HepG2 (cell line): ENCODE results near the gene COLQ. TPM values are rescaled to one million over a fixed set of nuclear protein-coding genes. Genes with fewer than 3 reads are reported as not detected.

Experiments
- ATAC-seq: fragments of 200-7000 bp; cut with Tn5 transposase; 3 replicates; pipeline ENCODE4 v1.9.1; 2020; ENCODE audit warnings: mild to moderate bottlenecking, moderate library complexity
- BruUV-seq: library from RNA; stranded (reverse); fragments of 400-500 nt; replicated peaks from 2 replicates; lab custom pipeline; 2021; lab: Mats Ljungman, UMichigan
- CTCF ChIA-PET: fragments of 300-600 bp; formaldehyde crosslinking; extraction: SDS; loops from one replicate; lab custom pipeline; 2021; ENCODE audit warnings: low total read pairs, inconsistent platforms, low intra/inter-chr PET ratio; lab: Yijun Ruan, JAX
- POLR2A ChIA-PET: fragments of 350-600 bp; sonication (Branson Sonifier 250); formaldehyde crosslinking; loops from one replicate; lab custom pipeline; 2020; ENCODE audit warnings: antibody characterized with exemption, inconsistent platforms; lab: Yijun Ruan, JAX
- DNase-seq: peaks from one replicate; pipeline ENCODE4 v3.0.0-alpha.2; 2015; ENCODE audit warnings: low spot score
- FAIRE-seq: peaks from 3 replicates; lab custom pipeline; 2011; peaks lifted over from hg19 to GRCh38; lab: Jason Lieb, UNC
- H2AFZ ChIP-seq: one replicate; pipeline ENCODE4 v1.6.1; 2011; ENCODE audit warnings: low read length, inconsistent platforms
- H3K27ac ChIP-seq: fragments of 300-600 bp; 3 replicates; pipeline ENCODE4 v1.8.0; 2011; ENCODE audit warnings: mixed run types, mild to moderate bottlenecking, mixed read lengths, low read length, inconsistent platforms; ENCODE audit not compliant: insufficient read depth; ENCODE audit errors: extremely low read length
- H3K27me3 ChIP-seq, 2 experiments: fragments of 200-600 bp in 1 of 2; 2 replicates in 1 of 2; 3 replicates in 1 of 2; pipeline versions ENCODE4 v1.6.0 to v1.8.0; 2011; ENCODE audit warnings: low read length in 2 of 2, mild to moderate bottlenecking in 2 of 2, moderate library complexity in 2 of 2, inconsistent platforms in 1 of 2; ENCODE audit not compliant: insufficient read depth in 2 of 2, control insufficient read depth in 1 of 2
- H3K36me3 ChIP-seq, 2 experiments: fragments of 200-600 bp in 1 of 2; replicated peaks in 1 of 2; 2 replicates in 1 of 2; 3 replicates in 1 of 2; pipeline versions ENCODE4 v1.5.1 to v1.8.0; 2011; ENCODE audit warnings: low read length in 2 of 2, inconsistent platforms in 1 of 2; ENCODE audit not compliant: insufficient read depth in 2 of 2, control insufficient read depth in 1 of 2
- H3K4me1 ChIP-seq: 2 replicates; pipeline ENCODE4 v1.5.1; 2012; ENCODE audit warnings: low read length, inconsistent platforms; ENCODE audit not compliant: insufficient read depth
- H3K4me2 ChIP-seq: 2 replicates; pipeline ENCODE4 v1.6.0; 2011; ENCODE audit warnings: low read depth, low read length, inconsistent platforms
- H3K4me3 ChIP-seq, 3 experiments: fragments of 200-600 bp in 1 of 3; sonication (generic), shearing (Covaris generic) in 1 of 3; replicated peaks in 1 of 3; 2 replicates each; pipeline ENCODE4 v1.5.1; 2011 to 2016; ENCODE audit warnings: low read length in 3 of 3, inconsistent platforms in 2 of 3, low read depth in 2 of 3, mild to moderate bottlenecking in 2 of 3, control low read depth in 1 of 3, mixed read lengths in 1 of 3; ENCODE audit not compliant: insufficient read depth in 1 of 3
- H3K79me2 ChIP-seq: one replicate; pipeline ENCODE4 v1.6.1; 2011; ENCODE audit warnings: low read length, inconsistent platforms; ENCODE audit not compliant: insufficient read depth
- H3K9ac ChIP-seq: 2 replicates; pipeline ENCODE4 v1.6.0; 2011; ENCODE audit warnings: mild to moderate bottlenecking, low read depth, low read length, inconsistent platforms; ENCODE audit not compliant: insufficient read depth
- H3K9me3 ChIP-seq: 2 replicates; pipeline ENCODE4 v1.5.1; 2012; ENCODE audit warnings: mild to moderate bottlenecking, low read length
- H4K20me1 ChIP-seq: 2 replicates; pipeline ENCODE4 v1.6.0; 2011; ENCODE audit warnings: inconsistent platforms, mild to moderate bottlenecking, low read length, moderate library complexity; ENCODE audit not compliant: insufficient read depth
- ATF6 ChIP-seq: sonication (generic); formaldehyde crosslinking; conservative IDR thresholded peaks from 2 replicates; pipeline ENCODE4 v1.4.0; 2020; ENCODE audit warnings: missing genetic modification reagents
- BORCS8-MEF2B ChIP-seq: sonication (generic); formaldehyde crosslinking; IDR thresholded peaks from 2 replicates; pipeline ENCODE4 v1.8.0; 2022; ENCODE audit warnings: mild to moderate bottlenecking, missing genetic modification reagents
- ELF3 ChIP-seq: IDR thresholded peaks from 2 replicates; pipeline ENCODE4 v1.6.1; 2016; ENCODE audit warnings: missing genetic modification reagents, missing compliant biosample characterization
- FLYWCH1 ChIP-seq: sonication (generic); formaldehyde crosslinking; IDR thresholded peaks from 2 replicates; pipeline ENCODE4 v1.8.1; 2023; ENCODE audit warnings: mild to moderate bottlenecking, missing genetic modification reagents
- GABPA ChIP-seq, 2 experiments: IDR thresholded peaks; 2 replicates each; pipeline ENCODE4 v1.6.1; 2011 to 2016; ENCODE audit warnings: low read depth in 2 of 2, low read length in 1 of 2, missing biosample characterization in 1 of 2, missing genetic modification characterization in 1 of 2
- GATAD1 ChIP-seq: IDR thresholded peaks from 2 replicates; pipeline ENCODE4 v1.6.1; 2016; ENCODE audit warnings: missing genetic modification reagents, missing compliant biosample characterization
- GLMP ChIP-seq: sonication (generic); formaldehyde crosslinking; IDR thresholded peaks from 2 replicates; pipeline ENCODE4 v1.9.0; 2021; ENCODE audit warnings: missing genetic modification reagents, mild to moderate bottlenecking, borderline replicate concordance
- MATR3 ChIP-seq: sonication (generic); formaldehyde crosslinking; IDR thresholded peaks from 2 replicates; pipeline ENCODE4 v1.4.0; 2020; ENCODE audit warnings: missing genetic modification reagents
- MED1 ChIP-seq: sonication (generic); formaldehyde crosslinking; IDR thresholded peaks from 2 replicates; pipeline ENCODE4 v1.4.0; 2020; ENCODE audit warnings: missing genetic modification reagents
- NFE2L2 ChIP-seq: fragments of 150-350 bp; IDR thresholded peaks from 2 replicates; pipeline ENCODE4 v1.6.1; 2014; ENCODE audit warnings: low read length
- RFX5 ChIP-seq: IDR thresholded peaks from 2 replicates; pipeline ENCODE4 v1.6.1; 2011; ENCODE audit warnings: low read depth, low read length, improper control_type of control experiment
- SETDB1 ChIP-seq: sonication (generic); formaldehyde crosslinking; IDR thresholded peaks from 2 replicates; pipeline ENCODE4 v1.5.1; 2020; ENCODE audit warnings: missing genetic modification reagents, mild to moderate bottlenecking, borderline replicate concordance
- TAF15 ChIP-seq: fragments of 200-400 bp; formaldehyde crosslinking; IDR thresholded peaks from one replicate; pipeline ENCODE4 v1.6.1; 2018; ENCODE audit warnings: mild to moderate bottlenecking, low read depth, low read length; ENCODE audit not compliant: poor library complexity, severe bottlenecking
- TCF7 ChIP-seq: sonication (generic); IDR thresholded peaks from 2 replicates; pipeline ENCODE4 v1.6.1; 2016; ENCODE audit warnings: antibody characterized with exemption, low read depth
- ZMYM2 ChIP-seq: sonication (generic); formaldehyde crosslinking; IDR thresholded peaks from 2 replicates; pipeline ENCODE4 v1.8.0; 2022; ENCODE audit warnings: mild to moderate bottlenecking, missing genetic modification reagents
- ZNF550 ChIP-seq: sonication (generic); formaldehyde crosslinking; IDR thresholded peaks from 2 replicates; pipeline ENCODE4 v1.4.0; 2020; ENCODE audit warnings: mild to moderate bottlenecking, missing genetic modification reagents, borderline replicate concordance
- ZNF619 ChIP-seq: sonication (generic); formaldehyde crosslinking; IDR thresholded peaks from 2 replicates; pipeline ENCODE4 v1.4.0; 2020; ENCODE audit warnings: mild to moderate bottlenecking, missing genetic modification reagents
- ZNF737 ChIP-seq: sonication (generic); formaldehyde crosslinking; IDR thresholded peaks from 2 replicates; pipeline ENCODE4 v1.5.0; 2020; ENCODE audit warnings: missing genetic modification reagents, mild to moderate bottlenecking, borderline replicate concordance
- ZNF883 ChIP-seq: sonication (generic); formaldehyde crosslinking; IDR thresholded peaks from 2 replicates; pipeline ENCODE4 v1.5.1; 2020; ENCODE audit warnings: mild to moderate bottlenecking, missing genetic modification reagents; ENCODE audit errors: not compliant biosample characterization
- WGBS: methylation state at CpG from one replicate; pipeline ENCODE4 v1.1.6; 2017; ENCODE audit warnings: low lambda C conversion rate; 5-methylcytosine and 5-hydroxymethylcytosine counted together
- in situ Hi-C: cut with HindIII; loops from 2 replicates; pipeline ENCODE4 v1.10.0; 2017; ENCODE audit warnings: low pct_unique_long_range_greater_than_20kb; ENCODE audit not compliant: extremely low pct_ligation_motif_present
- intact Hi-C: fragments of 100-400 bp; cut with micrococcal nuclease; formaldehyde crosslinking; loops from one replicate; pipeline ENCODE4 v1.10.0; 2022; ENCODE audit not compliant: unreplicated experiment
- polyA plus RNA-seq, 8 experiments: library from polyadenylated mRNA; depleted of rRNA in 3 of 8; stranded (reverse) in 7 of 8; unstranded in 1 of 8; fragments of >200 nt; fragmentation: Illumina TruSeq in 4 of 8; extraction: Trizol in 4 of 8; gene quantifications; 2 replicates each; pipeline versions ENCODE4 v1.2.1 to v1.2.3, GENCODE V29; 2011 to 2016; ENCODE audit warnings: low read depth in 4 of 8, missing spikeins in 1 of 8, mixed read lengths in 1 of 8; ENCODE audit not compliant: insufficient read depth in 1 of 8
- total RNA-seq, 5 experiments: library from RNA; depleted of rRNA; stranded (reverse); fragments of >200 nt; fragmentation: Illumina TruSeq; extraction: Trizol; gene quantifications; 2 replicates each; pipeline ENCODE4 v1.2.3, GENCODE V29; 2016; ENCODE audit warnings: low read depth in 1 of 5

Gene COLQ
- total and polyA plus RNA-seq, 2 of the 13 experiments (the other 11 are each of a cell fraction or from before 2014, with no cell fraction given): 0.31 to 0.46 TPM

- Histone ChIP-seq H3K4me2 (no peak overlapping the region), H3K4me3 (no peak overlapping the region), H3K27ac (no peak overlapping the region), H3K9me3 (no peaks in the 10 kb centered on the region), H4K20me1 (no peaks in the 10 kb centered on the region), H3K79me2 (no peaks in the 10 kb centered on the region), H3K9ac (no peak overlapping the region), H3K27me3 (peaks cover 0 to 10% of the 10 kb centered on the region in 2 experiments; a peak in 1 of 5 replicates), H3K36me3 (no peaks in the 10 kb centered on the region), H2AFZ (no peak overlapping the region), H3K4me1 (no peaks in the 10 kb centered on the region)
- ChIA-PET CTCF (no interaction called here), POLR2A (no interaction called here)
- BruUV-seq: no TSS peak
- intact Hi-C loops: no loop called here
- whole genome bisulfite sequencing: 44% methylated on average over 3 of the region's 3 CpGs
- no peak for ATAC-seq
- no peak for DNase-seq
- no peak for FAIRE-seq
- no peak for TF ChIP-seq RFX5
- TF ChIP-seq ZNF883 (CRISPR knock-in tag): no peak
- TF ChIP-seq NFE2L2: no peak
- no peak for TF ChIP-seq GATAD1
- no peak for TF ChIP-seq FLYWCH1
- no peak for TF ChIP-seq BORCS8-MEF2B (CRISPR knock-in tag)
- no peak for TF ChIP-seq ZNF619 (CRISPR knock-in tag)
- no peak for TF ChIP-seq ZNF737
- TF ChIP-seq ZNF550 (CRISPR knock-in tag): no peak
- no peak for TF ChIP-seq ATF6 (CRISPR knock-in tag)
- no peak for TF ChIP-seq MATR3
- no peak for TF ChIP-seq SETDB1 (CRISPR knock-in tag)
- no peak for TF ChIP-seq ELF3 (CRISPR knock-in tag)
- TF ChIP-seq GABPA (IDR thresholded peaks at IDR 0.05; ENCODE audit: low read depth, low read length): no peak
- TF ChIP-seq GABPA (CRISPR knock-in tag; IDR thresholded peaks at IDR 0.05; ENCODE audit: low read depth): no peak
- no peak for TF ChIP-seq GLMP
- TF ChIP-seq ZMYM2 (CRISPR knock-in tag): no peak
- TF ChIP-seq MED1 (CRISPR knock-in tag): no peak
- TF ChIP-seq TCF7: no peak
- no peak for TF ChIP-seq TAF15
- in situ Hi-C loops: no loop called here
Measured at GRCh38 chr3:15510493-15510892, 11.0 kb downstream of the COLQ start.
